ENCODE measurements around the gene TMEM98.

Gene TMEM98, protein sequence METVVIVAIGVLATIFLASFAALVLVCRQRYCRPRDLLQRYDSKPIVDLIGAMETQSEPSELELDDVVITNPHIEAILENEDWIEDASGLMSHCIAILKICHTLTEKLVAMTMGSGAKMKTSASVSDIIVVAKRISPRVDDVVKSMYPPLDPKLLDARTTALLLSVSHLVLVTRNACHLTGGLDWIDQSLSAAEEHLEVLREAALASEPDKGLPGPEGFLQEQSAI

DNA sequence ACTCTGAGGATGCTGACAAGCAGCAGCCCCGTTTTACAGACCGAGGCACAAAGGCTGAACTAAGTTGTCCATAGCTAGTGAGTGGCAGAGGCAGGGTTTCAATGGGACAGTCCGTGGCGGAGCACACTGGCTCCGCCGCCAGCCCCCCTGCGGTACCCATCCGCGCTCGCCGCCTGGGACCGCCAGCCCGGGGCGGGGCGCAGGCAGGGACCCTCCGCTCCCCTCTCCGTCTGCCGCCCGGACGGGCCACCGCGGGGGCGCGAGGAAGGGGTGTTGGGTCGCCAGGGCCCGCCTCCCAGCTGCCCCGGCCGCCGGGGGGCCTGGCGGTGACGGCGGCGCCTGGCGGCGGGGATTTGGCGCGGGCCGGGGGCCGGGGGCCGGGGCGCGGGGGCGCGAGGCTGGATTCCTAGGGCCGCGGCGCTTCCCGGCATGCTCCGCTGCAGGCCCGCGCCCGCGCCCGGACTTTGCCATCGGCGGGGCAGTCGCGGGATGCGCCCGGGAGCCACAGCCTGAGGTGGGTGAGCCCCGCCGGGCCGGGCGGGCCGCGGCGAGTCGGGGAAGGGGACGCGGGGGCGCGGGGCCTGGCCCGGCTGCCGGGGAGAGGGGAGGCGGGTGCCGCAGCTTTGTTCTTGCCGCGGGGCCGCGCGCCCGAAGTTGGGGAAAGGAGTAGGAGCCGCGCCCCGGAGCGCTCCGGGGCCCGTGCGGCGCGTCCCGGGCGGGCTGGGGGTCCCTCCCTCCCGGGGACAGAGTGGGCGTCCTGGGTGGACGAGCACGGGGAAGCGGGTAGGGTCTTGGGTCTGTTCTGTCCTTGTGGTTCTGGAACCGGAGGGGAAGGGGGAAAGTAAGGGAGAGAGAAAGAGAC, at the start of gene TMEM98:
Gene TMEM98, plus strand, starts transcription at position 430 of the 862 bp plus-strand sequence. CDS start 3,376 bp downstream, outside the sequence.
- no peak within 1 kb of the TSS for H3K27ac ChIP-seq (ENCODE audit: low read depth, low read length)
- H2AFZ ChIP-seq (ENCODE audit: low read depth, low read length, severe bottlenecking): no peak within 1 kb of the TSS
- H3K79me2 ChIP-seq (ENCODE audit: insufficient read depth, low read length): no peaks in the 10 kb centered on the region
- no peak within 1 kb of the TSS for H3K4me3 ChIP-seq (ENCODE audit: insufficient read depth, low read length, poor library complexity, severe bottlenecking)
- no peaks in the 10 kb centered on the region for H3K9me3 ChIP-seq (ENCODE audit: insufficient read depth, low read length)
- no peaks in the 10 kb centered on the region for H3F3A ChIP-seq (ENCODE audit: insufficient read depth)
- no peak for TF ChIP-seq EZH2phosphoT487 (conservative IDR thresholded peaks at IDR 0.05; ENCODE audit: low read length)
- TF ChIP-seq, protein P1, sequence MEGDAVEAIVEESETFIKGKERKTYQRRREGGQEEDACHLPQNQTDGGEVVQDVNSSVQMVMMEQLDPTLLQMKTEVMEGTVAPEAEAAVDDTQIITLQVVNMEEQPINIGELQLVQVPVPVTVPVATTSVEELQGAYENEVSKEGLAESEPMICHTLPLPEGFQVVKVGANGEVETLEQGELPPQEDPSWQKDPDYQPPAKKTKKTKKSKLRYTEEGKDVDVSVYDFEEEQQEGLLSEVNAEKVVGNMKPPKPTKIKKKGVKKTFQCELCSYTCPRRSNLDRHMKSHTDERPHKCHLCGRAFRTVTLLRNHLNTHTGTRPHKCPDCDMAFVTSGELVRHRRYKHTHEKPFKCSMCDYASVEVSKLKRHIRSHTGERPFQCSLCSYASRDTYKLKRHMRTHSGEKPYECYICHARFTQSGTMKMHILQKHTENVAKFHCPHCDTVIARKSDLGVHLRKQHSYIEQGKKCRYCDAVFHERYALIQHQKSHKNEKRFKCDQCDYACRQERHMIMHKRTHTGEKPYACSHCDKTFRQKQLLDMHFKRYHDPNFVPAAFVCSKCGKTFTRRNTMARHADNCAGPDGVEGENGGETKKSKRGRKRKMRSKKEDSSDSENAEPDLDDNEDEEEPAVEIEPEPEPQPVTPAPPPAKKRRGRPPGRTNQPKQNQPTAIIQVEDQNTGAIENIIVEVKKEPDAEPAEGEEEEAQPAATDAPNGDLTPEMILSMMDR (IDR thresholded peaks at IDR 0.05; ENCODE audit: insufficient read depth, low read length, poor library complexity, severe bottlenecking): no peak
- no peaks in the 10 kb centered on the region for H3K27me3 ChIP-seq (ENCODE audit: low read length)
- no peaks in the 10 kb centered on the region for H4K20me1 ChIP-seq (ENCODE audit: low read depth, low read length)
- H3K9me2 ChIP-seq (replicated peaks; ENCODE audit: insufficient read depth, low read length): no peaks in the 10 kb centered on the region
- H3K9ac ChIP-seq (ENCODE audit: low read length): no peak within 1 kb of the TSS
- no peak within 1 kb of the TSS for H3K4me2 ChIP-seq (ENCODE audit: low read depth, low read length, poor library complexity, severe bottlenecking)
- H3K36me3 ChIP-seq (ENCODE audit: low read length): no peaks in the 10 kb centered on the region

DNA sequence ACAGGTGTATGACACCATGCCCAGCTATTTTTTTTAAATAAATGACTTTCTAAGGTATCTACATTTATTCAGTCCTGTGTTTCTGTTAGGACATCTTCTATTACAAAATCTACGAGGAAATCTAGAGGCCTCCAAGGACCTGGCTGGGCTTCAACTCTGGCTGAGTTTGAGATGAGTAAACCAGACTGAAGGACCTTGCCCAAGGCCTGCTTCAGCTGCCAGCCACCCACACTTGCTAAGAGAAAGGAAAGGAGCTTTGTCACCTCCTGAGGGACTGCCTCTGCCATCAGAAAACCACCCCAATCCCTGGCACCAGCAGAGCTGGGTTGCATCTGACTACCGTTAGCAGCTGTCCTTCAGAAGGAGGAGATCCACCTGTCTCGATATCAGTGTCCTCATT, 49.7 kb upstream of the TMEM98 start:
- no peak overlapping the region for H3K4me2 ChIP-seq (ENCODE audit: low read depth, low read length, poor library complexity, severe bottlenecking)
- H3K79me2 ChIP-seq (ENCODE audit: insufficient read depth, low read length): no peaks in the 10 kb centered on the region
- TF ChIP-seq, protein P1 (IDR thresholded peaks at IDR 0.05; ENCODE audit: insufficient read depth, low read length, poor library complexity, severe bottlenecking): no peak
- no peak for TF ChIP-seq EZH2phosphoT487 (conservative IDR thresholded peaks at IDR 0.05; ENCODE audit: low read length)
- no peaks in the 10 kb centered on the region for H3K36me3 ChIP-seq (ENCODE audit: low read length)
- no peaks in the 10 kb centered on the region for H3K9me3 ChIP-seq (ENCODE audit: insufficient read depth, low read length)
- H3K9me2 ChIP-seq (replicated peaks; ENCODE audit: insufficient read depth, low read length): no peaks in the 10 kb centered on the region
- no peaks in the 10 kb centered on the region for H3F3A ChIP-seq (ENCODE audit: insufficient read depth)
- H3K27me3 ChIP-seq (ENCODE audit: low read length): no peaks in the 10 kb centered on the region
- H3K4me3 ChIP-seq (ENCODE audit: insufficient read depth, low read length, poor library complexity, severe bottlenecking): no peak overlapping the region
- H2AFZ ChIP-seq (ENCODE audit: low read depth, low read length, severe bottlenecking): no peak overlapping the region
- H4K20me1 ChIP-seq (ENCODE audit: low read depth, low read length): 0 out of 2 replicates have a peak, but pooled peaks cover 4% of the 10 kb centered on the region
- H3K9ac ChIP-seq (ENCODE audit: low read length): no peak overlapping the region
- no peak overlapping the region for H3K27ac ChIP-seq (ENCODE audit: low read depth, low read length)

DNA sequence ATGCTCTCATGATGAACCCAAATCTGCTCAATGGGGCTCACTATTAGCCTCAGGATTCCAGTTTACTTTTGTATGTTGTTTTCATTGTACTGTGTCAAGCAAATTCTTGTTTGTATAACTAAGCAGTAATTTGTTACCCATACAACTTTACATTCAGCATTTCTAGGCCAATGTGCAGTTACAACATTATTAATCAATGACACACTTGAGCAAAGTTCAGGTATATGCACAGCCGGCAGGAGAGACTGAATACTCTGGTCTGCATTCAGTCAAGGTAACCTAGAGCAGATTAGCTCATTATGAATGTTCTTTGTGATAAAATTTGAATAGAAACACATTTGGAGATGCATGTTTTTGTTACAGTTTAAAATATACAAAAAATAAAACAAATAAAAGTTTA, 48.8 kb upstream of the TMEM98 start:
- Histone ChIP-seq H3K27ac (ENCODE audit: low read depth, low read length) (no peak overlapping the region), H2AFZ (ENCODE audit: low read depth, low read length, severe bottlenecking) (no peak overlapping the region), H3K9me2 (replicated peaks; ENCODE audit: insufficient read depth, low read length) (no peaks in the 10 kb centered on the region), H3K9me3 (ENCODE audit: insufficient read depth, low read length) (no peaks in the 10 kb centered on the region), H3K27me3 (ENCODE audit: low read length) (no peaks in the 10 kb centered on the region), H3K9ac (ENCODE audit: low read length) (no peak overlapping the region), H3F3A (ENCODE audit: insufficient read depth) (no peaks in the 10 kb centered on the region), H3K79me2 (ENCODE audit: insufficient read depth, low read length) (no peaks in the 10 kb centered on the region), H3K36me3 (ENCODE audit: low read length) (no peaks in the 10 kb centered on the region), H3K4me2 (ENCODE audit: low read depth, low read length, poor library complexity, severe bottlenecking) (no peak overlapping the region), H3K4me3 (ENCODE audit: insufficient read depth, low read length, poor library complexity, severe bottlenecking) (no peak overlapping the region), H4K20me1 (ENCODE audit: low read depth, low read length) (0 out of 2 replicates have a peak, but pooled peaks cover 4% of the 10 kb centered on the region)
- no peak for TF ChIP-seq EZH2phosphoT487 (conservative IDR thresholded peaks at IDR 0.05; ENCODE audit: low read length)
- TF ChIP-seq, protein P1 (IDR thresholded peaks at IDR 0.05; ENCODE audit: insufficient read depth, low read length, poor library complexity, severe bottlenecking): no peak
